Measurements from ENCODE around the gene WWTR1.

Gene WWTR1

GRCh38 chr3:149474250-149474817, 183.5 kb downstream of the WWTR1 start, which contains the start of gene TM4SF4:
Gene TM4SF4 (plus strand): TSS chr3:149474697. CDS start chr3:149474878, 181 bp downstream.
- H3K4me3 ChIP-seq (ENCODE audit: low read depth, low read length): no peak within 1 kb of the TSS

- H3K4me3 ChIP-seq (ENCODE audit: low read depth, low read length): no peak overlapping the region
Measured at GRCh38 chr3:149473357-149474249, 184.2 kb downstream of the WWTR1 start.

GRCh38 chr3:149472030-149472797, 185.6 kb downstream of the WWTR1 start:
- no peak overlapping the region for H3K4me3 ChIP-seq (ENCODE audit: low read depth, low read length)

GRCh38 chr3:149470381-149470780, 187.4 kb downstream of the WWTR1 start:
- H3K4me3 ChIP-seq (ENCODE audit: low read depth, low read length): no peak overlapping the region

GRCh38 chr3:149468504-149469212, 189.2 kb downstream of the WWTR1 start:
- no peak overlapping the region for H3K4me3 ChIP-seq (ENCODE audit: low read depth, low read length)

All from iPS-11a (cell line).